Measurements from ENCODE around the gene NECAB3.

DNA sequence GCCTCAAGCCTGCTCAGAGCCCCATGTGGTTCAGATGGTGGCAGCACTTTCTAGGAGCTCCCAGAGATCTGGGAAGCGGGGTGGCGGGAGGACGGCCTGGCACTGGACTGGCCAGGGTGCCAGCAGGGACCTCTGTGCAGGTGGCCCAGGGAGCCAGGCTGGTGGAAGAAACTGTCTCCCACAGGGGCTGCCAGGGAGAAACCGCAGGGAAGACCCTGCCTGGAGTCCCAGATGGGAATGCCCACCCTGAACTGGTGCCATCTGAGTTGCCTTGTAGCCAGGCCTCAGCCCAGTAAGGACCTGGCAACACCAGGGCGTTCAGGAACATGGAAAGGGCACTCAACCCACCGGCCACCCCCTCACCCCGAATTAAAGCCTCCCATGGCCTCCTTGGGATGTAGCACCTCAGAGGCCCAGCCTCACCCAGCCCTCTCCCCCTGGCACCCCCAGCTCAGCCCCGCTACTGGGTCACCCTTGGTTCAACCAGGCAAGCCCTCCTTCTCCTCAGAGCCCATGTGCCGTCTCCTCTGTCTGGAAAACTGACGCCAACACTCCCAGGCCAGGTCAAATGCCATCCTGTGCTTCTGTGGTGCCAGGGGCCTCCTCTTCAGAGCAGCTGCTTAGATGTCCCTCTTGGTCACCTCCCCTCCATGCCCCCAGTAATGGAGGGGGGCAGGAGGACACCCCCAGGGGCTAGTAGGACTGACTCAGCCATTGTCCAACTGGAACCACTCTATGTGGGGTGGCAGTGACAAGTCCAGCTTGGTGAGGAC, 18.0 kb downstream of the NECAB3 start:
- no peak for TF ChIP-seq CTCF (IDR thresholded peaks at IDR 0.05)
- TF ChIP-seq, protein P1, sequence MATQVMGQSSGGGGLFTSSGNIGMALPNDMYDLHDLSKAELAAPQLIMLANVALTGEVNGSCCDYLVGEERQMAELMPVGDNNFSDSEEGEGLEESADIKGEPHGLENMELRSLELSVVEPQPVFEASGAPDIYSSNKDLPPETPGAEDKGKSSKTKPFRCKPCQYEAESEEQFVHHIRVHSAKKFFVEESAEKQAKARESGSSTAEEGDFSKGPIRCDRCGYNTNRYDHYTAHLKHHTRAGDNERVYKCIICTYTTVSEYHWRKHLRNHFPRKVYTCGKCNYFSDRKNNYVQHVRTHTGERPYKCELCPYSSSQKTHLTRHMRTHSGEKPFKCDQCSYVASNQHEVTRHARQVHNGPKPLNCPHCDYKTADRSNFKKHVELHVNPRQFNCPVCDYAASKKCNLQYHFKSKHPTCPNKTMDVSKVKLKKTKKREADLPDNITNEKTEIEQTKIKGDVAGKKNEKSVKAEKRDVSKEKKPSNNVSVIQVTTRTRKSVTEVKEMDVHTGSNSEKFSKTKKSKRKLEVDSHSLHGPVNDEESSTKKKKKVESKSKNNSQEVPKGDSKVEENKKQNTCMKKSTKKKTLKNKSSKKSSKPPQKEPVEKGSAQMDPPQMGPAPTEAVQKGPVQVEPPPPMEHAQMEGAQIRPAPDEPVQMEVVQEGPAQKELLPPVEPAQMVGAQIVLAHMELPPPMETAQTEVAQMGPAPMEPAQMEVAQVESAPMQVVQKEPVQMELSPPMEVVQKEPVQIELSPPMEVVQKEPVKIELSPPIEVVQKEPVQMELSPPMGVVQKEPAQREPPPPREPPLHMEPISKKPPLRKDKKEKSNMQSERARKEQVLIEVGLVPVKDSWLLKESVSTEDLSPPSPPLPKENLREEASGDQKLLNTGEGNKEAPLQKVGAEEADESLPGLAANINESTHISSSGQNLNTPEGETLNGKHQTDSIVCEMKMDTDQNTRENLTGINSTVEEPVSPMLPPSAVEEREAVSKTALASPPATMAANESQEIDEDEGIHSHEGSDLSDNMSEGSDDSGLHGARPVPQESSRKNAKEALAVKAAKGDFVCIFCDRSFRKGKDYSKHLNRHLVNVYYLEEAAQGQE (IDR thresholded peaks at IDR 0.05; ENCODE audit: insufficient read depth in 1 of 2, low read depth in 2 of 2, low read length in 1 of 2): no peak

All from Panc1 (cell line).